OCI-LY1 (cell line): ENCODE measurements around the gene ICAM1.

Experiments
- H2AFZ ChIP-seq: fragments of 200-600 bp; sonication (generic), shearing (Covaris generic); 2 replicates; pipeline ENCODE4 v1.6.0; 2014; ENCODE audit warnings: antibody characterized with exemption, mild to moderate bottlenecking, low read length
- H3F3A ChIP-seq: fragments of 200-600 bp; sonication (generic), shearing (Covaris generic); 2 replicates; pipeline ENCODE4 v1.6.0; 2014; ENCODE audit warnings: mild to moderate bottlenecking, antibody characterized with exemption, low read length, moderate library complexity; ENCODE audit not compliant: insufficient read depth
- H3K27ac ChIP-seq: fragments of 200-600 bp; sonication (generic); 2 replicates; pipeline ENCODE4 v1.5.1; 2014; ENCODE audit warnings: low read length, mixed run types, mild to moderate bottlenecking, low read depth; ENCODE audit not compliant: poor library complexity, severe bottlenecking
- H3K27me3 ChIP-seq: fragments of 200-600 bp; sonication (generic); 2 replicates; pipeline ENCODE4 v1.6.0; 2014; ENCODE audit warnings: antibody characterized with exemption, mild to moderate bottlenecking, low read length, moderate library complexity; ENCODE audit not compliant: insufficient read depth
- H3K36me3 ChIP-seq: fragments of 200-600 bp; sonication (generic); 2 replicates; pipeline ENCODE4 v1.6.1; 2014; ENCODE audit warnings: mild to moderate bottlenecking, antibody characterized with exemption, low read length, moderate library complexity, mixed read lengths; ENCODE audit not compliant: insufficient read depth
- H3K4me1 ChIP-seq: fragments of 200-600 bp; sonication (generic); 2 replicates; pipeline ENCODE4 v1.5.1; 2014; ENCODE audit warnings: mild to moderate bottlenecking, low read length, moderate library complexity; ENCODE audit not compliant: insufficient read depth, severe bottlenecking
- H3K4me2 ChIP-seq: fragments of 200-600 bp; sonication (generic), shearing (Covaris generic); 2 replicates; pipeline ENCODE4 v1.6.1; 2014; ENCODE audit warnings: low read length
- H3K4me3 ChIP-seq: fragments of 200-600 bp; sonication (generic); 2 replicates; pipeline ENCODE4 v1.5.1; 2014; ENCODE audit warnings: low read length, low read depth, mild to moderate bottlenecking, mixed read lengths; ENCODE audit not compliant: poor library complexity, severe bottlenecking
- H3K79me2 ChIP-seq: fragments of 200-600 bp; shearing (Covaris generic); 2 replicates; pipeline ENCODE4 v1.6.1; 2016; ENCODE audit warnings: mixed run types, low read length, mixed read lengths; ENCODE audit not compliant: insufficient read depth
- H3K9ac ChIP-seq: fragments of 200-600 bp; sonication (generic), shearing (Covaris generic); 2 replicates; pipeline ENCODE4 v1.6.1; 2014; ENCODE audit warnings: mild to moderate bottlenecking, low read length, mixed read lengths
- H3K9me2 ChIP-seq: fragments of 200-600 bp; sonication (generic), shearing (Covaris generic); 2 replicates; pipeline ENCODE4 v1.6.1; 2014; ENCODE audit warnings: low read depth, mild to moderate bottlenecking, low read length, mixed read lengths
- H3K9me3 ChIP-seq: fragments of 200-600 bp; shearing (Covaris generic); 2 replicates; pipeline ENCODE4 v1.6.1; 2014; ENCODE audit warnings: low read length, mixed read lengths
- H4K20me1 ChIP-seq: fragments of 200-600 bp; sonication (generic), shearing (Covaris generic); 2 replicates; pipeline ENCODE4 v1.6.0; 2016; ENCODE audit warnings: mild to moderate bottlenecking, low read length; ENCODE audit not compliant: insufficient read depth
- CTCF ChIP-seq: fragments of 200-600 bp; sonication (generic), shearing (Covaris generic); IDR thresholded peaks from 2 replicates; pipeline ENCODE4 v1.5.1; 2017; ENCODE audit warnings: mild to moderate bottlenecking, antibody characterized with exemption, low read length, moderate library complexity, mixed read lengths
- EZH2 ChIP-seq: fragments of 200-600 bp; sonication (generic), shearing (Covaris generic); IDR thresholded peaks from 2 replicates; pipeline ENCODE4 v1.8.0; 2017; ENCODE audit warnings: borderline replicate concordance, mixed run types, mild to moderate bottlenecking, antibody characterized with exemption, low read length, moderate library complexity, mixed read lengths

Gene ICAM1

GRCh38 chr19:10270616-10271394, at the start of gene ICAM1:
Gene ICAM1, plus strand, starts transcription at chr19:10271120. Its CDS starts 40 bp downstream, at chr19:10271160.
- H3K27ac ChIP-seq = peak within 1 kb of the TSS; percentile 58
- peak within 1 kb of the TSS; percentile 74 for H3K4me2 ChIP-seq
- H3K9me2 ChIP-seq = no peaks in the 10 kb centered on the region
- H3K27me3 ChIP-seq = no peaks in the 10 kb centered on the region
- H3K9me3 ChIP-seq = no peaks in the 10 kb centered on the region
- H3K36me3 ChIP-seq = no peaks in the 10 kb centered on the region
- peak within 1 kb of the TSS; percentile 58 for H3K4me3 ChIP-seq
- TF ChIP-seq CTCF = no peak; the same call in 1 of the 2 replicates
- no peak for TF ChIP-seq EZH2
- H3F3A ChIP-seq = no peaks in the 10 kb centered on the region
- H4K20me1 ChIP-seq = no peaks in the 10 kb centered on the region
- H3K79me2 ChIP-seq = no peaks in the 10 kb centered on the region
- H2AFZ ChIP-seq = no peak within 1 kb of the TSS
- peaks cover 24% of the 10 kb centered on the region for H3K4me1 ChIP-seq
- H3K9ac ChIP-seq = peak within 1 kb of the TSS; percentile 40

GRCh38 chr19:10222201-10222890, 48.6 kb upstream of the ICAM1 start:
- Histone ChIP-seq H2AFZ (no peak overlapping the region), H3K27ac (peak overlapping the region; percentile 95), H3K9ac (peak overlapping the region; percentile 46; the same call in 1 of the 2 replicates), H3K27me3 (no peaks in the 10 kb centered on the region), H3F3A (no peaks in the 10 kb centered on the region), H3K79me2 (peaks cover 18% of the 10 kb centered on the region), H3K36me3 (peaks cover 55% of the 10 kb centered on the region), H3K9me3 (no peaks in the 10 kb centered on the region), H4K20me1 (no peaks in the 10 kb centered on the region), H3K4me3 (peak overlapping the region; percentile 19), H3K9me2 (no peaks in the 10 kb centered on the region), H3K4me1 (peaks cover 75% of the 10 kb centered on the region), H3K4me2 (peak overlapping the region; percentile 56)
- TF ChIP-seq EZH2 = no peak
- no peak for TF ChIP-seq CTCF

- H3K4me2 ChIP-seq = peak overlapping the region; percentile 21; the same call in 1 of the 2 replicates
- no peaks in the 10 kb centered on the region for H4K20me1 ChIP-seq
- H3K9me2 ChIP-seq = no peaks in the 10 kb centered on the region
- peak overlapping the region; percentile 95 for H3K27ac ChIP-seq
- H3K9ac ChIP-seq = no peak overlapping the region
- H3F3A ChIP-seq = no peaks in the 10 kb centered on the region
- H3K4me3 ChIP-seq = no peak overlapping the region
- peaks cover 54% of the 10 kb centered on the region for H3K36me3 ChIP-seq
- peaks cover 29% of the 10 kb centered on the region for H3K79me2 ChIP-seq
- no peak overlapping the region for H2AFZ ChIP-seq
- H3K9me3 ChIP-seq = no peaks in the 10 kb centered on the region
- TF ChIP-seq EZH2 (no peak), CTCF (no peak)
- no peaks in the 10 kb centered on the region for H3K27me3 ChIP-seq
- H3K4me1 ChIP-seq = peaks cover 88% of the 10 kb centered on the region
Measured at GRCh38 chr19:10223488-10224213, 47.3 kb upstream of the ICAM1 start.
